GM12892 (cell line): ENCODE results near the gene CAPN11.

Source experiments
- POLR2A ChIP-seq: IDR thresholded peaks from 2 replicates; pipeline ENCODE4 v1.6.1; 2011; ENCODE audit warnings: low read depth, low read length, control low read depth
- TAF1 ChIP-seq: IDR thresholded peaks from 2 replicates; pipeline ENCODE4 v1.6.1; 2011; ENCODE audit warnings: low read depth, mild to moderate bottlenecking, control low read depth, low read length, borderline replicate concordance

- TF ChIP-seq TAF1 = no peak
- no peak for TF ChIP-seq POLR2A
Observed at GRCh38 chr6:44232676-44233566, 74.3 kb downstream of the CAPN11 start.
